HG02571 (cell line): ENCODE results near the gene GSTM3.
A peak's percentile ranks its signal among the peaks of the same experiment; 100 is the strongest.
"Not testable (repeated sequence)": the region's sequence is repeated elsewhere in the genome, so short reads cannot be mapped to it uniquely, and the experiment has no call there.

Experiments
- ATAC-seq: cut with Tn5 transposase; IDR thresholded peaks from one replicate; pipeline ENCODE4 v1.9.1; 2021; ENCODE audit warnings: mild to moderate bottlenecking, moderate library complexity; ENCODE audit not compliant: unreplicated experiment

GSTM3 gene

DNA sequence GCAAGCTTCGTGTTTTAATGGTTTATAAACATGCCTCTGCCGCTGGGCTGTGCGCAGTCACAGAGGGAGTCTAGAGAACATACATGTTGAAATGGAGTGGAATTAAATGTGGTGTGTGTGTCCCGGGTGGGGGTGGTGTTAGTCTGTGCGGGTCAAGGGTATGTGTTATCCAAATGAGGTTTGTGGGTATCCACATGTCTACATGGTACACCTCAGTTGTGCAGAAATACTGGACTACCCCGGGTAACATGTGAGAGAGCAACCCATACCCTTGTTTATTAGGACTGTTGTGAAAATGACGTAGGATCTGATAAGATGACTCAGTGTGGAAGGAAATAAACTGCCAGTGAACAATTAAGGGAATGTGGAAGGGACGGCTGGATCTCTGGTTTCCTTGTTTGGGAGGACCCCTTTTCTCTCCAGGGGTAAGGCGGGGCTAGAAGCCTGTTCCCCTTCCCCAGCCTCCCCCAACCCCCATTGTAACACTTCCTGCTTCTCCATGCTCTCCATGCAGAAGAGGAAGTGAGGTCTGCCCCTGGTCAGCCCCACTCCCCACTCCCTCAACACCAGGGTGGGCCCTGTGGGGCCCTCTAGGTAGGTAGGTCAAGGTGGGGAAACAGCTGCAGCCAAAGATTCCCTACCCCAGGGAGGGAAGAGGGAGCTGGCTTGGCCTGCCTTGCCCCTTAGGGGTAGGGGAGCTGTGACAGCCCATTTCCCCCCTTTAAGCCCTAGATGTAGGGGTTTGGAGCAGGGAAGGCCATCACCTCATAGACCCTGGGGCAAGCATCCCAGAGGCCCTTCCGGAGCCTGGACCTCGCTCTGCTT, 22.2 kb upstream of the GSTM3 start:
- ATAC-seq: no peak

DNA sequence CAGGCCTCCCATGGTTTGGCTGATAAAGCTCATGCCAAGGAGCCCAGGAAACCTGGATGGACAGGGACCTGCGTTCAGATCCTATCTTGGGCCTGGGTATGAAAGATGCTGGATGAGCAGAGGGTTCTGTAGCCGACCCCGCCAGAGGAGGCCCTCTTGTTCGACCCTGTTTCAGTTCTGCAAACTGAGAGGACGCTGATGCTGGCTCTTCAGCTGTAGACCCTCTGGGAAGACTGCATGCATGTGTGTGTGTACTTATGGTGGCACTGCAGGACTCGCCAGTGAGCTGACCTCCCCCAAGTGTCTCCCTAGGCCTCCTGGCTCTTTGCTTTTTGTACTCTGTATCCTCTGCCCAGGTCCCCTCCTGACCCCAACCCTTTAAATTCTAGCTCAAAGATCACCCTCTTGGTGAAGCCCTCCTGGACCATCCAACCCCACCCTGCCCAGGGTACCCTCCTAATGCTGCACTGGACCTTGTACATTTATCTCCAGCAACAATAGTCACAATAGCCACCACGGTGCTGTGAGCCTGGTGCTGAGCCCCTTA, 21.3 kb upstream of the GSTM3 start:
- no peak for ATAC-seq

DNA sequence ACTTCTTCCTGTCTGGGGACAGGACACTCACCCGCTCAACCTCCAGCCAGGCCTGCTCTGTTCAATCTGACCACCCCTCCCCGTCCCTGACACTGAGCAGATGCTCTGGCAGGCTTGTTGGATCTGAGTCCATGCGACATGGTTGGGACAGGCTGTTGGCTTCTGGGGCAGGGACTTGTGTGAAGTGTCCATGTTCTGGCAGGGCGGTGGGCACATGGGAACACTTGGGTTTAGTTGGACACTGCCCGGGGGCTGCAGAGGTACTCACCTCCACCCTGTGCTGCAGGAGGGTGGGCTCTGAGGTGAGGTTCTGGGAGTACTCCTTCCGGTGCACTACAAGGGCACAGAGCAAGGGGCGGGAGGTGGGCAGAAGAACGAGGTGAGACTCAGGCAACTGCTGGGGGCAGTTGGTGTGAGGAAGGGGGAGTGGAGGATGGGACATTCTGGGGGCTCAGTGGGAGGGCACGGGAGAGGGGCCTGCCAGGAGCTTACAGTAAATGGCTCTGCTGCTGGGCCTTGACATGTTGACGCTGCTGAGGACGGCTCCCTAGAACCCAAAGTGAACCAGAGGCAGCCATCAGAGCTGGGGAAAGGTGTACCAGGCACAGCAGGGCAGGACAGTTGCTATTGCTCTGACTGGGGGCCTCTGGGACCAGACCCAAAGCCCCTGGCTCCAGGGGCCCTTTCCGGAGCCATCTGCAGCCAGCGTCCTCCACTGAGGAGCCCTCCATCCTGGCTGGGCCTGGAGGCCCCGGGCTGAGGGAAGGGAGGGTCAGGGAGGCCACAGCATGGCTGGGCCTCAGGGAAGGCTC, 20.6 kb upstream of the GSTM3 start:
- ATAC-seq: no peak

DNA sequence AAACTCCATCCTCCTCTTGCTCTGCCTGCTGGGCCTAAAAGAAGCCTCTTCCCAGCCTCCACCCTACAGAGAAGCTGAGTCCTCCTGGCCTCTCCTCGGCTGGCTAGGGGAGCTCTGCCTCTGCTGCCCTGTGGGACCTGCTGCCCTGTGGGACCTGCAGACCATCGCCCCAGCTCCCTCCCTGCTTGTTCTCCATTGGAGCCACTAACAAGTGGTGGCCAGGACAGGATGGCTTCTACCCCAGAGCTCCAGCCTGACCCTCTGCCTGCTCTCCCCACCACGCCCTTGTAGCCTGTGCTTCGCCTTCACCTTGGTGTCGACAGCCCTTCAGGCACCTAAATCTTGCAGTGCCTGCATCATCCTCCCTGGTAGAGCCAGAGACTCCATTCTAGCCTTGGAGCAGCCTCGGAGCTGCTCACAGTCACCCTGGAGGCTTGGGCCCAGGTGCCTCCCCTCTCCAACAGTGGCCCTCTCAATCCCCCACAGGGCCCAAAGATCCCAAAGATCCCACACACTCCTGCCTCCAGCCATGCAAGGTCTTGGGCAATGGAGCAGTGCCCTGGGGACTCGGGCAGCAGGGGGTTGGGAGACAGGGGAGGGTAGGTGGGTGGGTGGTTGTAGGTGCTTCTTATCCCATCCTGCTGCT, 19.9 kb upstream of the GSTM3 start:
- no peak for ATAC-seq

DNA sequence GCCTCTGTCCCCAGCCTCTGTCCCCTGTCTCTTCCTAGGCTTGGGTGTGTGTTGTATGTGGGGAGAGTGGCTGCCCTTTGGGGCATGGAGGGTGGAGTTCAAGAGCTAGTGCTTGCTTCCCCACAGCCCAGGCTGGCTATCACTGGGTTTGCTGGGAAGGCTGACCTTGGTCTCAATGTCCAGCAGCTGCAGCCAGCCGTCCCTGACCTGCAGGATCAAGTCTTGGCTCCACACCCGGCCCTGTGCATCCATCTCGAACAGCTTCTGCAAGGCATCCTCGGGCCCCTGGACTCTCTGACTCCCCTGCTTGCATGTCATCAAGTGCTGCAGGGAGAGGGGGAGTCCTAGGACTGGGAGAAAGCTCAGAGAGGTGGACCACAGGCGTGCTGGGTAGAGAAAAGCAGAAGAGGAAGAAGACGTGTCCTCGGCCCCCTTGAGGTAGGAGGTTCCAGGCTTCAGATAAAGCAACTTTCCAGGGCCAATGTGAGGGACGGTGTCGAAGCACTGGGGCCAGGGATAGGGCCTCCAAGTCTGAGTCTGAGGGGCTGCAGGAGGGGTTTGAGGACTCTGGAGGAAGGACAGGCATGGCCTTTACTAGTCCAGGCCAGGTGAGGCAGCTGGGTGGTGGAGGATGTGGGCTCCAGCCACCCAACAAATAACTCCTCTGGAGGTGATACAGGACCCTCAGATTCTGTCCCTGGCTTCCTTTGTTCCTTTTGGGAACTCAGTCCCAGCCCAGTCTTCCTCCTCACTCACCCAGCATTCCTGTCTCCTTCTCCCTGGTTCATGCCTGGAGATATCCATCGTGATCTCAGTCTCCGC, 18.9 kb upstream of the GSTM3 start:
- ATAC-seq: no peak

DNA sequence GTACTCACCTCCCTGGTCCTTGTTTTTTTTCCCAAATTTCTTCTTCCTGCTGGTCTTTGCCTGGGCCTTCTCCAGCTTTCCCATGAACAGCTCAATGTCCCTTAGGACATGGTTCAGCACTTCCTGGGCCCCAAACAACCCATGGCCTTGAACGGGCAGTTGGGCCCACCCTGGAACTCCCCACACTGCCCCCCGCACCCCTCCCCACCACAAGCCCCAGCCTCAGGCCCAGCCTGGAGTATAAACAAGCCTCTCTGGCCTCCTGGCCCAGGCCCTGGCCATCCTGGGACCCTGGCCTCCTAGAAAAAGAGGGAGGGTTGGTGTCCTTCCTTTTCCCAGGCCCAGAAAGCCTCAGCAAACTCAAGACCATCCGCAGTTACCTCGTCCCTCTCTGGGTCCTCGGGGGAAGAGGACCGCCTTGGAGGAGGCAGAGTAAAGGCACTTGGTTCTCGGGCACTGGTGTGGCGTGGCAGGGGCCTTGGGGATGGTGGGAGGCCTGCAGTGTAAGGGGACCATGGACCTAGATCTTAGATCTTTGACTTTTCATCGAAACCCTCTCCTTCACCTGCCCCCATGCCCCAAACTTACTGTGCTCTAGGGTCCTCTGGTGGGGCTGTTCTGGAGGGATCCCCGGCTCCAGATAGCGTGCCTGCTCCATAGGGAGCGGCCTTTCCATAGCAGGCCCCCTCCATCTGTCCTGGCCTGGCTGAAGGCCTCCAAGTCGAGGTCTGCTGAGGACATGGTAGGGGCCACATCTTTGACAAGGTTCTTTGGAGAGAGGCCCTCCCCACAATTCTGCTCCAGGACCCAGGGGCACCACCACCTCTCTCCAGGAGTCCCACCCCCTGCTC, 17.3 kb upstream of the GSTM3 start:
- no peak for ATAC-seq

DNA sequence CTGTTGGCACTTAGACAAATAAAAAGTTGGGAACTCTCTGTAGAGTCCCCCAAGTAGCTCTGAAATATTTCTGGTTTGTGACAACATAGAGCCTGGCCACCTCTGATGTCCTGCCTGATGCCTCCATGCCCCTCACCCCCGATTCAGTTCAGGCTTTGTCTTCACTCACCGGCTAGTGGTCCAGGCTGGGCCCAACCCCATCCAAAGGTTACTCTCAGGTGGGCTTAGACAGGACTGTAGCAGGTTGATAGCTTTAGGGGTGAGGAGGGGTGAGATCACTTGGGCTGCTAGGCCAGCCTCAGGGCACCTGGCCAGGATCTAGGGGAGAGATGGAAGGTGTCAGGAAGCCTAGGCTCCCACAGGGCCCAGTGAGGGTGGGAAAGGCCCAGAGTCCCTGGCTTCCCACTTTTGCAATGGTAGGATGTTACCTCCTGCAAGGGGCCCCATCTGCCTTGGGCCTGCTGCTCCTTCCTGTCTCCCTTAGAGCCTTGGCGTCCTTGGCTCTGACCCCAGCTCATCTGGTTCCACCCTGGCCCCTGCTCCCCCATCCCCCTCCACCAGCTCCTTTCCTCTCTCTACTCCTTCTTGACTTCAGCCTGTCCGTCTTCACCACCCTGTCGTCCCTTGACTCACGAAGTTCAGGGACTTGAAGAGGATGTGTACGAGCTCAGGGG, 16.1 kb upstream of the GSTM3 start:
- no peak for ATAC-seq

DNA sequence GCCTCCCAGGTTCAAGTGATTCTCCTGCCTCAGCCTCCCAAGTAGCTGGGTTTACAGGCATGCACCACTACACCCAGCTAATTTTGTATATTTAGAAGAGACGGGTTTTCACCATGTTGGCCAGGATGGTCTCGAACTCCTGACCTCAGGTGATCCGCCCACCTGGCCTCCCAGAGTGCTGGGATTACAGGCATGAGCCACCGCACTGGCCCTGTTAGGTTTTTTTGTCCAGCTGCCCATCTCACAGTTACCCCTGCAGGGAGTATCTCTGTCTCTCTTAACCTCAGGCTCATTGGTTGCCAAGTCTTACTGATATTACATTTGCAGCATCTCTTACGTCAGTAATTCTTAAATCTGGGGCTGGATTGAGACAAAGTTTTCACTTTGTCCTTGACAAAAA, 15.5 kb upstream of the GSTM3 start:
- ATAC-seq: not testable (repeated sequence)

DNA sequence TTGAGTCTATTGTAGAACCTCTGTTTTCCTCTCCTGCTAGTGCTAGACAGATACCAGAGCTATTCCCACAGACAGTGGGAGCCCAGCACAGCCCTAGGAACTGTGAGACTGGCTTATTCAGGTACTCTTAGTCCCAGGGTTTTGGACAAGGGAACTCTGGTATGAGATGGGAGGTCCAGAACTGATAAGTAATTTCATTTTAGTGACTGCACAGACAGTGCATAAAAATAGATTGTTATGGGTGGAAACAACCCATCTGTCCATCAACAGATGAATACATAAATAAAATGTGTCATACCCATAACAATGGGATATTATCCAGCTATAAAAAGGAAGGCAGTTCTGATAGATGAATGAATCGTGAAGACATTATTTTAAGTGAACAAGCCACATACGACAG, 13.9 kb upstream of the GSTM3 start:
- ATAC-seq: no peak

DNA sequence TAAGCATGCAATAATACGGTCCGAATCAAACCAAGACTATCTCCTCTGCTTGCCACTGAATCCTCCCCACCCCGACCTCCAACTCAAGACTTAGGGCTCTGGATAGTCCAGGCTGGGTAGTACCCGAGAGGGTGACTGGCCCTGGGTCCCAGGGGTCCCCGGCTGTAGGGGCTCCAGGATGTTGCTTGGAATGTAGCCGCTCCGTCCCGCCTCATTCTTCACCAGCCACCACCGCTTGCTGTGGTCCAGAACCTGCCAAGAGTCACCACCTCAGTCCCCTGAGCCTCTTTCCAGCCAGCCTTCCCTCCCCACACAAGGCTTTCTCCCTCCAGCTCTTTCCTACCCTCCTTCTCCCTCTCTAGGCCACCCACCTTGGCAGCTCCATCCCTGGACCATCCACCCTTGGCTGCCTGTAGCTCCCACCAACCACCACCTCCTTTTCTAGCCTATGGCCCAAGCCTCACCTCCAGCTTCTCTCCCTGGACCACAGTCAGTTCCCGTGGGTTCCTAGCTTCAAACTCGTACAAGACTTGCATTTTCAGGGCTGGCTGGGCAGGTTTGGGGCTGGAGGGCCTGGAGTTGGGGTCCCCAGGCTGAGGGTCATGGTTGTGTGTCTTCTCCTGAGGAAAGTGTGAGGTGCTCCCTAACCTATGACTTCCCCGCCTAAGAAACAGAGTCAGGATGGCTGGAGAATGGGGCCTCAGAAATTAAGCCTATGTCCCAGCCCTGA, 10.9 kb upstream of the GSTM3 start:
- no peak for ATAC-seq

DNA sequence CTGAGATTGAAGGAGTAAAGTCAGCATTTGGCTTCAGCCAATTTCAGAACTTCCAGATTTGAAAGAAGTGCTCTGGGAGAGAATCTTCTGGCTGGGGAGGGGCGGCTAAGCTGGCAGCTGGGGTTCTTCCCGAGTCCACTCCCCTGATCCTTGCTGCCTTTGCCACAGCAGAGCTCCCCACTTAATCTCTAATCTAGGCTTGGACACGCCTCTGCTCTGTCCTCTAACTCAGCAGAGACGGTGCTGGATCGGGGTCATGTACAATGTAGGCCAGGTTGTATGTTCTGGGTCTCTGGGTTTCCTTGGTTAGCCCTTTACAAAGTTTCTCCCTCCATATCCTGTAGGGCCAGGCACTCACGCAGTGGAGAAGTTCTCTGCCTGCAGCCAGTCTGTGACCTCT, 10.1 kb upstream of the GSTM3 start:
- no peak for ATAC-seq

DNA sequence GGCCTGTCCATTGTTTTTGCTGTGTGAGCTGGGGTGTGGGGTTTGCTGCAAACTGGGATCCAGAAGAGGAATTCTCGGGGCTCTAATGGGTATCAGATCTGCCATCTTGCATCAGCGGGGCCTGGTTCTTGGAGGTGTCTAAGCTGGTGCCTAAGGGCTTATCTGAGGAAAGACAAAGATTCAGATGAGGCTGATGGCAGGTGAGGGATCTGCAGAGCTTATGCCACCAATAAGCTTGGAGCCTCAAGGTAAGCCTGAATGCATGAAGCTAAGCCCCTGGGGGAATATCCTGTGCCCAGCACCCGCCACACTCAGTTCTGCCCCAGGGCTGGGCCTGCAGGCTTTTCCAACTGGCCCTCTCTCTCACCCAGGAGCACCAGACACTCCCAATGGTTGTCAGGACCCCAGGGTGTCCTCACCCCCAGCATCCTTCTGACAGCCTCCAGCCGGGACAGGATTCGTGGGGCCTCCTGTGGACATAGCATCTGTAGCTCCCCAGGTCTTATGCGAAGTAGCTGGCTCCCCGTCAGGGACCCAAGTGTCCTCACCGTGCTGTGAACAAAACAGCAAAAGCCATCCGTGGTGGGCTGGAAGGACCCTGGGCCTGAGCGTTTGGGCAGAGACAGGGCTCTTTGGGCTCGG, 9.5 kb upstream of the GSTM3 start:
- ATAC-seq: no peak

DNA sequence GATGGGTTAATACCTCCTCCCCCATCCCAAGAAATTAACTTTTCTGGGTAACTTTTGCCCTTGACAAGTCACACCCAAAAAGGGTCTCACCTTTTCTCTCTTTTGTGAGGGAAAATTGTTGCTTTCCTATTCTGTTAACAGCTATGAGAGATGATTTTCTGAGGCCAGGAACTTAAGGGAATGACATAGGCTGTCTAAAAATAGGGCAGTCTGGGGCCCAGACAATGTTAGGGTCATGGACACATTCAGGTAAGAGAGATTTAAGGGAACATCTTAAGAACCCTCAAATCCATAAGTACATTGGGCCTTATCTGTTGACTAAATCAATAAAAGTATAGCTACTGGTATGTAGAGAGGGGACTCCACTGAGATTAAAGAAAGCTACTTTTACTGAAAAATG, 8.4 kb upstream of the GSTM3 start:
- no peak for ATAC-seq

DNA sequence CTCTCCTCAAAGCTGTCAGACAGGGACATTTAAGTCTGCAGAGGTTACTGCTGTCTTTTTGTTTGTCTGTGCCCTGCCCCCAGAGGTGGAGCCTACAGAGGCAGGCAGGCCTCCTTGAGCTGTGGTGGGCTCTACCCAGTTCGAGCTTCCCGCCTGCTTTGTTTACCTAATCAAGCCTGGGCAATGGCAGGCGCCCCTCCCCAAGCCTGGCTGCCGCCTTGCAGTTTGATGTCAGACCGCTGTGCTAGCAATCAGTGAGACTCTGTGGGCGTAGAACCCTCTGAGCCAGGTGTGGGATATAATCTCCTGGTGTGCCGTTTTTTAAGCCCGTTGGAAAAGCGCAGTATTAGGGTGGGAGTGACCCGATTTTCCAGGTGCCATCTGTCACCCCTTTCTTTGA, 7.5 kb upstream of the GSTM3 start:
- ATAC-seq: not testable (repeated sequence)

DNA sequence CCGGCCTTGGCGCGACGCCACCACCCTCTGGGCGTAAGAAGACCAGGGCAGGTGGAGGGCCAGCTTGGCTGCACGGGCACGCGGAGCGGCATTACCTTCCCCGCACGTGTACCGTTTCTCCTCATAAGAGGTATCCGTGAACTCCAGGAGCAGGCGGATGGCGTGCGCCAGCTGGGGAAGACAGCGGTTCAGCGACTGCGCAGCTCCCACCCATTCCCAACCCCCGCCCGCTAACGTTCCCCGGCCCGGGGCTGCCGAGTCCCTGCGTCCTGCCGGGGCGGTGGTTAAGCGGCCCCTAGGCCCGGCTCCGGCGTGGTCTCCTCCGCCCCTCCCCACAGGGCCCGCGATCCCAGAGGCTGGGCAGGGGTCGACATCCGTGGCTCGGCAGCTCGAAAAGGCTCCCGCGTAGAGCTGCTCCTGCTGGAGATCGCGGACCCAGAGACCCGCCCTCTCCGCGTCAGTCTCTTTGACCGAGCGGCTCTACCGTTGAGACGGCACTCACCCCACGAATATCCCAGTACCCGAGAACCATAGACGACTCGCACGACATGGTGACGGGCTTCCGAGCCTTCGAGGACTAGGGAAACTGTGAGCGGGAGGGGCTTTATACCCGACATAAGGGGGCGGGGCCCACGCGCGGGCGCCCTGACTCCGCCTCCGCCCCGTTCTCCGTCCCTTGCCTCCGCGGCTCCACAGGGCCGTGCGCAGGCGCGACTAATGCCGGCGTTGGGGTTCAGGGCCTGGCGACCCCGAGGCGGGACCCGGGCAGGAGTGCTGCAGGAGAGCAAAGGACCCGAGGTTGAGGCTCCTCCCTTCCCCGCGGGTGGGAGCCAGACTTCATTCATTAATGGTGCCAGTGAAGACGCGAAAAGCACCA, 862 bp downstream of the GSTM3 start:
- ATAC-seq: peak; percentile 89

DNA sequence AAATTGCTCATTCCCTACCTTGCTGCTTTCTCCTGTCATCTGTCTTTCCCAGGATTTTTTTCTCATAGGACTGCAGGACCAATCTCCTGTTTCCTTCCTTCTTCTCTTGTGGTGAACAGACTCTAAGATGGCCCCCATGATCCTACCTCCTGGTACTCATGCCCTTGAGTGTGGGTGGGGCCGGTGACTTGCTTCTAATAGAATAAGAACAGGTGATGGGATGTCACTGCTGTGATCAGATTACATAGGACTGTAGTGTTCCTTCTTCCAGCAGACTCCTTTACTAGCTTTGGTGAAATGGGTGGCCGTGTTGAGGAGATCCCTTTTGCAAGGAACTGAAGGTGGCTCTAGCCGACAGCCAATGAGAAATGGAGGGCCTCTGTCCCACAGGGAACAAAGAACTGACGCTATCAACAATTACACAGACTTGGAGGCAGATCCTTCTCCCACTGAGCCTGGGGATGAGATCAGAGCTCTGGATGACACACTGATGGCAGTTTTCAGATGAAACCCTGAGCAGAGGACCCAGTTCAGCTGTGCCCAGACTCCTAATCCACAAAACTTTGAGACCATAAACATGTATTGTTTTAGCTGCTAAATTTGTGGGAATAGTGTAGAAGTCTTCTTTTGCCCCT, 7.5 kb downstream of the GSTM3 start:
- ATAC-seq: no peak
